HepG2 (cell line): ENCODE results near the gene ZBTB46. TPM values are rescaled to one million over a fixed set of nuclear protein-coding genes. Genes with fewer than 3 reads are reported as not detected.

ENCODE experiments used
- ATRX ChIP-seq: sonication (generic); formaldehyde crosslinking; IDR thresholded peaks from 2 replicates; pipeline ENCODE4 v1.4.0; 2020; ENCODE audit warnings: missing genetic modification reagents, borderline replicate concordance
- DPF2 ChIP-seq: sonication (generic); formaldehyde crosslinking; IDR thresholded peaks from 2 replicates; pipeline ENCODE4 v1.4.0; 2020; ENCODE audit warnings: mild to moderate bottlenecking, low read depth, missing genetic modification reagents, borderline replicate concordance
- ELF4 ChIP-seq: sonication (generic); formaldehyde crosslinking; IDR thresholded peaks from 2 replicates; pipeline ENCODE4 v1.5.0; 2020; ENCODE audit warnings: missing genetic modification reagents, mild to moderate bottlenecking, moderate library complexity, borderline replicate concordance
- FOXK2 ChIP-seq: fragments of 450-650 bp; IDR thresholded peaks from 2 replicates; pipeline ENCODE4 v1.6.1; 2016
- HES4 ChIP-seq: sonication (generic); formaldehyde crosslinking; IDR thresholded peaks from 2 replicates; pipeline ENCODE4 v1.9.0; 2021; ENCODE audit warnings: mild to moderate bottlenecking, missing genetic modification reagents, borderline replicate concordance
- KLF15 ChIP-seq: sonication (generic); formaldehyde crosslinking; IDR thresholded peaks from 2 replicates; pipeline ENCODE4 v1.8.1; 2023; ENCODE audit warnings: borderline replicate concordance, mild to moderate bottlenecking, inconsistent platforms, missing genetic modification reagents, mixed read lengths
- KLF9 ChIP-seq: IDR thresholded peaks from 2 replicates; pipeline ENCODE4 v1.6.1; 2016; ENCODE audit warnings: low read depth
- MAFK ChIP-seq, 2 experiments: IDR thresholded peaks in 1 of 2; conservative IDR thresholded peaks in 1 of 2; 2 replicates each; pipeline ENCODE4 v1.6.1; 2011; ENCODE audit warnings: improper control_type of control experiment in 2 of 2, low read length in 2 of 2
- PHF20 ChIP-seq: sonication (generic); formaldehyde crosslinking; IDR thresholded peaks from 2 replicates; pipeline ENCODE4 v1.5.0; 2020; ENCODE audit warnings: mild to moderate bottlenecking, missing genetic modification reagents
- RFX3 ChIP-seq: IDR thresholded peaks from 2 replicates; pipeline ENCODE4 v1.6.1; 2016; ENCODE audit warnings: missing biosample characterization, missing genetic modification reagents
- SIN3B ChIP-seq: fragments of 150-350 bp; IDR thresholded peaks from 2 replicates; pipeline ENCODE4 v1.6.1; 2014; ENCODE audit warnings: low read length
- SP5 ChIP-seq: IDR thresholded peaks from 2 replicates; pipeline ENCODE4 v1.6.1; 2016; ENCODE audit warnings: low read depth, borderline replicate concordance
- SPEN ChIP-seq: sonication (generic); formaldehyde crosslinking; IDR thresholded peaks from 2 replicates; pipeline ENCODE4 v1.5.1; 2020; ENCODE audit warnings: low read depth, mild to moderate bottlenecking, missing genetic modification reagents
- SUZ12 ChIP-seq: fragments of 150-350 bp; IDR thresholded peaks from 2 replicates; pipeline ENCODE4 v1.6.1; 2014; ENCODE audit warnings: low read depth, low read length
- TOPORS ChIP-seq: sonication (generic); formaldehyde crosslinking; IDR thresholded peaks from 2 replicates; pipeline ENCODE4 v1.8.0; 2023; ENCODE audit warnings: mild to moderate bottlenecking, missing genetic modification reagents
- ZNF180 ChIP-seq: sonication (generic); formaldehyde crosslinking; IDR thresholded peaks from 2 replicates; pipeline ENCODE4 v1.4.0; 2020; ENCODE audit warnings: low read depth, missing genetic modification reagents, borderline replicate concordance
- ZNF547 ChIP-seq: sonication (generic); formaldehyde crosslinking; IDR thresholded peaks from 2 replicates; pipeline ENCODE4 v1.5.1; 2020; ENCODE audit warnings: mild to moderate bottlenecking, missing genetic modification reagents
- ZNF772 ChIP-seq: sonication (generic); formaldehyde crosslinking; IDR thresholded peaks from 2 replicates; pipeline ENCODE4 v1.5.0; 2020; ENCODE audit warnings: mild to moderate bottlenecking, missing genetic modification reagents
- ZNF839 ChIP-seq: sonication (generic); formaldehyde crosslinking; IDR thresholded peaks from 2 replicates; pipeline ENCODE4 v1.4.0; 2020; ENCODE audit warnings: missing genetic modification reagents, mild to moderate bottlenecking, borderline replicate concordance
- polyA plus RNA-seq, 8 experiments: library from polyadenylated mRNA; depleted of rRNA in 3 of 8; stranded (reverse) in 7 of 8; unstranded in 1 of 8; fragments of >200 nt; fragmentation: Illumina TruSeq in 4 of 8; extraction: Trizol in 4 of 8; gene quantifications; 2 replicates each; pipeline versions ENCODE4 v1.2.1 to v1.2.3, GENCODE V29; 2011 to 2016; ENCODE audit warnings: low read depth in 4 of 8, missing spikeins in 1 of 8, mixed read lengths in 1 of 8; ENCODE audit not compliant: insufficient read depth in 1 of 8
- total RNA-seq, 5 experiments: library from RNA; depleted of rRNA; stranded (reverse); fragments of >200 nt; fragmentation: Illumina TruSeq; extraction: Trizol; gene quantifications; 2 replicates each; pipeline ENCODE4 v1.2.3, GENCODE V29; 2016; ENCODE audit warnings: low read depth in 1 of 5
- TF ChIP-seq, protein P1 (sequence below): sonication (generic); formaldehyde crosslinking; IDR thresholded peaks from 2 replicates; pipeline ENCODE4 v1.9.0; 2021; ENCODE audit warnings: missing genetic modification reagents, borderline replicate concordance
- TF ChIP-seq, protein P2 (sequence below): sonication (generic); formaldehyde crosslinking; IDR thresholded peaks from 2 replicates; pipeline ENCODE4 v1.5.0; 2020; ENCODE audit warnings: missing genetic modification reagents
- TF ChIP-seq, protein P3 (sequence below): sonication (generic); formaldehyde crosslinking; IDR thresholded peaks from 2 replicates; pipeline ENCODE4 v1.4.0; 2020; ENCODE audit warnings: missing genetic modification reagents, borderline replicate concordance

Gene ZBTB46
- total and polyA plus RNA-seq, 2 of the 13 experiments (the other 11 are each of a cell fraction or from before 2014, with no cell fraction given): 1.6 to 13.5 TPM

DNA sequence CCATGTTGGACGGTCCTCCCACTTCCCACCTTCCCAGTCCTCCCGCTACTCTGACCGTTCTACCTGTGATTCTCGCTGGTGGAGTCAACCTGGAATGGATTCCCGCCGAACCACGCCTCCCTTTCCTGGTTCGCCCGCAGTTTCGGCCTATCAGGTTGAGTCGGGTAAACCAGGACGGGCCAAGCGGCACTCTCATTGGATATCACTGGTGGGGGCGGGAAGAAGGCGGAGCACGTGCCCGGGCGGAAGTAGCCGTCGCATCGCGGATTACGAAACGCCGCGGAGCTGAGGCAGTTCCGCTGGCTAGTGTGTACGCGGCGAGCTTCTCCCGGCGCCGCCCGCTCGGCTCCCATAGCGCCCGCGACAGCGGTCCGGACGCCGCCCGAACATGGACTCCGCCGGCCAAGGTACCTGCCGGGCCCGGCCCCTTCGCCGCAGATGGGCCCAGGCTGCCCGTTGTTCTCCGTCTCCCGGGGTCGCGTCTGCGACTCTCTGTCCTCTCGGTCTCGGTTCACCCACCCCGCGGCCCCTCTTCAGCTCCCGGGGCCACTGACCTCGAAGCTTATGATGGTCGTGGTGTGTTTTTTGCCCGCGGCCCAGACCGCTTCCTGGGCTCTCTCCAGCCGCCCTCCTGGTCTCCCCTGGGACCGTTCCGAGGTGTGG, 34.0 kb upstream of the ZBTB46 start, which contains the start of gene TPD52L2 (continued):
- peak; percentile 96 for TF ChIP-seq PHF20 (CRISPR knock-in tag)
- peak; percentile 94 for TF ChIP-seq TOPORS (CRISPR knock-in tag)
- TF ChIP-seq KLF9 (CRISPR knock-in tag): peak; percentile 75
- TF ChIP-seq RFX3 (CRISPR knock-in tag): no peak
- no peak for TF ChIP-seq ATRX
- TF ChIP-seq, protein P1, sequence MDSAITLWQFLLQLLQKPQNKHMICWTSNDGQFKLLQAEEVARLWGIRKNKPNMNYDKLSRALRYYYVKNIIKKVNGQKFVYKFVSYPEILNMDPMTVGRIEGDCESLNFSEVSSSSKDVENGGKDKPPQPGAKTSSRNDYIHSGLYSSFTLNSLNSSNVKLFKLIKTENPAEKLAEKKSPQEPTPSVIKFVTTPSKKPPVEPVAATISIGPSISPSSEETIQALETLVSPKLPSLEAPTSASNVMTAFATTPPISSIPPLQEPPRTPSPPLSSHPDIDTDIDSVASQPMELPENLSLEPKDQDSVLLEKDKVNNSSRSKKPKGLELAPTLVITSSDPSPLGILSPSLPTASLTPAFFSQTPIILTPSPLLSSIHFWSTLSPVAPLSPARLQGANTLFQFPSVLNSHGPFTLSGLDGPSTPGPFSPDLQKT (CRISPR knock-in tag): peak; percentile 74; the same call in 1 of the 2 replicates
- peak; percentile 97 for TF ChIP-seq ZNF772
- peak; percentile 71; the same call in 1 of the 2 replicates for TF ChIP-seq ELF4 (CRISPR knock-in tag)
- peak; percentile 92; the same call in 1 of the 2 replicates for TF ChIP-seq KLF15
- no peak; the same call in 1 of the 2 replicates for TF ChIP-seq DPF2
- peak; percentile 78 for TF ChIP-seq SIN3B
- TF ChIP-seq SUZ12: no peak
- peak; percentile 98 for TF ChIP-seq SPEN (CRISPR knock-in tag)
- TF ChIP-seq HES4 (CRISPR knock-in tag): peak; percentile 55; the same call in 1 of the 2 replicates
- peak; percentile 94 for TF ChIP-seq ZNF180 (CRISPR knock-in tag)
- TF ChIP-seq MAFK (conservative IDR thresholded peaks at IDR 0.05 in 1 of 2, IDR thresholded peaks at IDR 0.05 in 1 of 2; ENCODE audit: low read length in 2 of 2): no peak
- TF ChIP-seq, protein P2, sequence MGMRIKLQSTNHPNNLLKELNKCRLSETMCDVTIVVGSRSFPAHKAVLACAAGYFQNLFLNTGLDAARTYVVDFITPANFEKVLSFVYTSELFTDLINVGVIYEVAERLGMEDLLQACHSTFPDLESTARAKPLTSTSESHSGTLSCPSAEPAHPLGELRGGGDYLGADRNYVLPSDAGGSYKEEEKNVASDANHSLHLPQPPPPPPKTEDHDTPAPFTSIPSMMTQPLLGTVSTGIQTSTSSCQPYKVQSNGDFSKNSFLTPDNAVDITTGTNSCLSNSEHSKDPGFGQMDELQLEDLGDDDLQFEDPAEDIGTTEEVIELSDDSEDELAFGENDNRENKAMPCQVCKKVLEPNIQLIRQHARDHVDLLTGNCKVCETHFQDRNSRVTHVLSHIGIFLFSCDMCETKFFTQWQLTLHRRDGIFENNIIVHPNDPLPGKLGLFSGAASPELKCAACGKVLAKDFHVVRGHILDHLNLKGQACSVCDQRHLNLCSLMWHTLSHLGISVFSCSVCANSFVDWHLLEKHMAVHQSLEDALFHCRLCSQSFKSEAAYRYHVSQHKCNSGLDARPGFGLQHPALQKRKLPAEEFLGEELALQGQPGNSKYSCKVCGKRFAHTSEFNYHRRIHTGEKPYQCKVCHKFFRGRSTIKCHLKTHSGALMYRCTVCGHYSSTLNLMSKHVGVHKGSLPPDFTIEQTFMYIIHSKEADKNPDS: no peak
- TF ChIP-seq, protein P3, sequence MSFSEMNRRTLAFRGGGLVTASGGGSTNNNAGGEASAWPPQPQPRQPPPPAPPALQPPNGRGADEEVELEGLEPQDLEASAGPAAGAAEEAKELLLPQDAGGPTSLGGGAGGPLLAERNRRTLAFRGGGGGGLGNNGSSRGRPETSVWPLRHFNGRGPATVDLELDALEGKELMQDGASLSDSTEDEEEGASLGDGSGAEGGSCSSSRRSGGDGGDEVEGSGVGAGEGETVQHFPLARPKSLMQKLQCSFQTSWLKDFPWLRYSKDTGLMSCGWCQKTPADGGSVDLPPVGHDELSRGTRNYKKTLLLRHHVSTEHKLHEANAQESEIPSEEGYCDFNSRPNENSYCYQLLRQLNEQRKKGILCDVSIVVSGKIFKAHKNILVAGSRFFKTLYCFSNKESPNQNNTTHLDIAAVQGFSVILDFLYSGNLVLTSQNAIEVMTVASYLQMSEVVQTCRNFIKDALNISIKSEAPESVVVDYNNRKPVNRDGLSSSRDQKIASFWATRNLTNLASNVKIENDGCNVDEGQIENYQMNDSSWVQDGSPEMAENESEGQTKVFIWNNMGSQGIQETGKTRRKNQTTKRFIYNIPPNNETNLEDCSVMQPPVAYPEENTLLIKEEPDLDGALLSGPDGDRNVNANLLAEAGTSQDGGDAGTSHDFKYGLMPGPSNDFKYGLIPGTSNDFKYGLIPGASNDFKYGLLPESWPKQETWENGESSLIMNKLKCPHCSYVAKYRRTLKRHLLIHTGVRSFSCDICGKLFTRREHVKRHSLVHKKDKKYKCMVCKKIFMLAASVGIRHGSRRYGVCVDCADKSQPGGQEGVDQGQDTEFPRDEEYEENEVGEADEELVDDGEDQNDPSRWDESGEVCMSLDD (CRISPR knock-in tag): peak; percentile 39; the same call in 1 of the 2 replicates
- TF ChIP-seq FOXK2: peak; percentile 89
- peak; percentile 97 for TF ChIP-seq SP5 (CRISPR knock-in tag)
- TF ChIP-seq ZNF547: peak; percentile 81
- 0 out of 2 replicates have a peak, but pooled peaks have one; percentile 48 for TF ChIP-seq ZNF839
